HepG2 (cell line): ENCODE results near the gene PSD4. TPM values are rescaled to one million over a fixed set of nuclear protein-coding genes. Genes with fewer than 3 reads are reported as not detected.

Experiments
- BATF2 ChIP-seq: sonication (generic); formaldehyde crosslinking; IDR thresholded peaks from 2 replicates; pipeline ENCODE4 v1.8.0; 2022; ENCODE audit warnings: mild to moderate bottlenecking, missing genetic modification reagents, moderate library complexity
- BORCS8-MEF2B ChIP-seq: sonication (generic); formaldehyde crosslinking; IDR thresholded peaks from 2 replicates; pipeline ENCODE4 v1.8.0; 2022; ENCODE audit warnings: mild to moderate bottlenecking, missing genetic modification reagents
- CBFB ChIP-seq: sonication (generic); formaldehyde crosslinking; IDR thresholded peaks from 2 replicates; pipeline ENCODE4 v1.4.0; 2020; ENCODE audit warnings: missing genetic modification reagents
- FOXK1 ChIP-seq: sonication (generic); formaldehyde crosslinking; IDR thresholded peaks from 2 replicates; pipeline ENCODE4 v1.4.0; 2020; ENCODE audit warnings: low read depth, missing genetic modification reagents, borderline replicate concordance
- FOXP4 ChIP-seq: sonication (generic); formaldehyde crosslinking; IDR thresholded peaks from 2 replicates; pipeline ENCODE4 v1.4.0; 2020; ENCODE audit warnings: missing genetic modification reagents
- GLI4 ChIP-seq: sonication (generic); formaldehyde crosslinking; IDR thresholded peaks from 2 replicates; pipeline ENCODE4 v1.5.1; 2020; ENCODE audit warnings: missing genetic modification reagents, mild to moderate bottlenecking, moderate library complexity, borderline replicate concordance
- HMG20B ChIP-seq: conservative IDR thresholded peaks from 2 replicates; pipeline ENCODE4 v1.6.1; 2016; ENCODE audit warnings: missing genetic modification reagents, missing compliant biosample characterization
- HOXA9 ChIP-seq: sonication (generic); formaldehyde crosslinking; IDR thresholded peaks from 2 replicates; pipeline ENCODE4 v1.8.1; 2022; ENCODE audit warnings: missing genetic modification reagents, mild to moderate bottlenecking, moderate library complexity, borderline replicate concordance
- IRF2 ChIP-seq: IDR thresholded peaks from 2 replicates; pipeline ENCODE4 v1.6.1; 2018; ENCODE audit warnings: missing genetic modification reagents, missing compliant biosample characterization
- MTA1 ChIP-seq: sonication (generic); formaldehyde crosslinking; IDR thresholded peaks from 2 replicates; pipeline ENCODE4 v1.4.0; 2020; ENCODE audit warnings: missing genetic modification reagents, mild to moderate bottlenecking, borderline replicate concordance
- MYNN ChIP-seq: sonication (generic); formaldehyde crosslinking; IDR thresholded peaks from 2 replicates; pipeline ENCODE4 v1.4.0; 2020; ENCODE audit warnings: mild to moderate bottlenecking, low read depth, missing genetic modification reagents
- MYPOP ChIP-seq: sonication (generic); formaldehyde crosslinking; IDR thresholded peaks from 2 replicates; pipeline ENCODE4 v1.8.1; 2023; ENCODE audit warnings: mild to moderate bottlenecking, moderate library complexity, missing genetic modification reagents
- ZBTB33 ChIP-seq: sonication (generic); formaldehyde crosslinking; IDR thresholded peaks from 2 replicates; pipeline ENCODE4 v1.4.0; 2020; ENCODE audit warnings: missing genetic modification reagents
- ZBTB37 ChIP-seq: sonication (generic); formaldehyde crosslinking; IDR thresholded peaks from 2 replicates; pipeline ENCODE4 v1.4.0; 2020; ENCODE audit warnings: mild to moderate bottlenecking, missing genetic modification reagents
- ZFYVE20 ChIP-seq: sonication (generic); formaldehyde crosslinking; IDR thresholded peaks from 2 replicates; pipeline ENCODE4 v1.8.0; 2023; ENCODE audit warnings: low read depth, mild to moderate bottlenecking, moderate library complexity, missing genetic modification reagents, borderline replicate concordance
- ZNF431 ChIP-seq: sonication (generic); formaldehyde crosslinking; IDR thresholded peaks from 2 replicates; pipeline ENCODE4 v1.9.0; 2022; ENCODE audit warnings: missing genetic modification reagents, low read depth, mild to moderate bottlenecking, borderline replicate concordance
- ZNF720 ChIP-seq: sonication (generic); formaldehyde crosslinking; IDR thresholded peaks from 2 replicates; pipeline ENCODE4 v1.4.0; 2020; ENCODE audit warnings: missing genetic modification reagents
- ZNF761 ChIP-seq: sonication (generic); formaldehyde crosslinking; conservative IDR thresholded peaks from 2 replicates; pipeline ENCODE4 v1.4.0; 2020; ENCODE audit warnings: mild to moderate bottlenecking, missing genetic modification reagents
- ZNF816 ChIP-seq: sonication (generic); formaldehyde crosslinking; IDR thresholded peaks from 2 replicates; pipeline ENCODE4 v1.8.0; 2022; ENCODE audit warnings: missing genetic modification reagents, mild to moderate bottlenecking, borderline replicate concordance
- polyA plus RNA-seq, 8 experiments: library from polyadenylated mRNA; depleted of rRNA in 3 of 8; stranded (reverse) in 7 of 8; unstranded in 1 of 8; fragments of >200 nt; fragmentation: Illumina TruSeq in 4 of 8; extraction: Trizol in 4 of 8; gene quantifications; 2 replicates each; pipeline versions ENCODE4 v1.2.1 to v1.2.3, GENCODE V29; 2011 to 2016; ENCODE audit warnings: low read depth in 4 of 8, missing spikeins in 1 of 8, mixed read lengths in 1 of 8; ENCODE audit not compliant: insufficient read depth in 1 of 8
- total RNA-seq, 5 experiments: library from RNA; depleted of rRNA; stranded (reverse); fragments of >200 nt; fragmentation: Illumina TruSeq; extraction: Trizol; gene quantifications; 2 replicates each; pipeline ENCODE4 v1.2.3, GENCODE V29; 2016; ENCODE audit warnings: low read depth in 1 of 5
- TF ChIP-seq, protein P1 (sequence below): sonication (generic); formaldehyde crosslinking; IDR thresholded peaks from 2 replicates; pipeline ENCODE4 v1.4.0; 2020; ENCODE audit warnings: low read depth, mild to moderate bottlenecking, missing genetic modification reagents

The PSD4 gene
- total and polyA plus RNA-seq, 2 of the 13 experiments (the other 11 are each of a cell fraction or from before 2014, with no cell fraction given) = 5.8 to 9.4 TPM

- TF ChIP-seq ZFYVE20 (CRISPR knock-in tag) (no peak), FOXK1 (no peak), ZNF816 (CRISPR knock-in tag) (no peak), GLI4 (CRISPR knock-in tag) (peak; percentile 98), ZNF761 (CRISPR knock-in tag) (peak; percentile 98), MTA1 (CRISPR knock-in tag) (peak; percentile 54; the same call in 1 of the 2 replicates), HMG20B (CRISPR knock-in tag) (no peak), MYPOP (CRISPR knock-in tag) (peak; percentile 75), CBFB (peak; percentile 95), FOXP4 (no peak), ZBTB37 (CRISPR knock-in tag) (no peak), IRF2 (CRISPR knock-in tag) (peak; percentile 77; the same call in 1 of the 2 replicates), ZNF431 (CRISPR knock-in tag) (no peak; the same call in 1 of the 2 replicates), BORCS8-MEF2B (CRISPR knock-in tag) (peak; percentile 79), HOXA9 (CRISPR knock-in tag) (peak; percentile 12), MYNN (CRISPR knock-in tag) (no peak), ZNF720 (no peak), BATF2 (no peak), ZBTB33 (CRISPR knock-in tag) (peak; percentile 55)
- TF ChIP-seq, protein P1, sequence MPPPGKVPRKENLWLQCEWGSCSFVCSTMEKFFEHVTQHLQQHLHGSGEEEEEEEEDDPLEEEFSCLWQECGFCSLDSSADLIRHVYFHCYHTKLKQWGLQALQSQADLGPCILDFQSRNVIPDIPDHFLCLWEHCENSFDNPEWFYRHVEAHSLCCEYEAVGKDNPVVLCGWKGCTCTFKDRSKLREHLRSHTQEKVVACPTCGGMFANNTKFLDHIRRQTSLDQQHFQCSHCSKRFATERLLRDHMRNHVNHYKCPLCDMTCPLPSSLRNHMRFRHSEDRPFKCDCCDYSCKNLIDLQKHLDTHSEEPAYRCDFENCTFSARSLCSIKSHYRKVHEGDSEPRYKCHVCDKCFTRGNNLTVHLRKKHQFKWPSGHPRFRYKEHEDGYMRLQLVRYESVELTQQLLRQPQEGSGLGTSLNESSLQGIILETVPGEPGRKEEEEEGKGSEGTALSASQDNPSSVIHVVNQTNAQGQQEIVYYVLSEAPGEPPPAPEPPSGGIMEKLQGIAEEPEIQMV (CRISPR knock-in tag) = peak; percentile 50
Observed at GRCh38 chr2:113198790-113199612, 25.2 kb downstream of the PSD4 start (continued).
